Kidney tubule cell (primary cell): ENCODE measurements around the gene BBS2.
A peak's percentile ranks its signal among the peaks of the same experiment; 100 is the strongest.

ENCODE experiments used
- DNase-seq: peaks from one replicate; pipeline ENCODE4 v3.0.0-alpha.2; 2018; ENCODE audit warnings: low spot score

Gene BBS2

GRCh38 chr16:56478281-56479049 lies 41.4 kb downstream of the BBS2 start:
- DNase-seq, result no peak

- peak; percentile 83 for DNase-seq
Measured at GRCh38 chr16:56477096-56477878, 42.5 kb downstream of the BBS2 start.

- DNase-seq, result no peak
Measured at GRCh38 chr16:56475201-56475600, 44.6 kb downstream of the BBS2 start.

- DNase-seq, result no peak
Measured at GRCh38 chr16:56470666-56471065, 49.2 kb downstream of the BBS2 start.

GRCh38 chr16:56470232-56470631 lies 49.6 kb downstream of the BBS2 start:
- no peak for DNase-seq

- no peak for DNase-seq
Measured at GRCh38 chr16:56469748-56470147, 50.1 kb downstream of the BBS2 start.

GRCh38 chr16:56468800-56469199 lies 51.0 kb downstream of the BBS2 start:
- no peak for DNase-seq

GRCh38 chr16:56466344-56466743 lies 53.5 kb downstream of the BBS2 start:
- no peak for DNase-seq

- DNase-seq, result no peak
Measured at GRCh38 chr16:56463153-56463552, 56.7 kb downstream of the BBS2 start.

GRCh38 chr16:56462064-56462796 lies 57.6 kb downstream of the BBS2 start:
- no peak for DNase-seq

- DNase-seq, result no peak
Measured at GRCh38 chr16:56460101-56460500, 59.7 kb downstream of the BBS2 start.

- DNase-seq, result no peak
Measured at GRCh38 chr16:56457927-56458470, 61.8 kb downstream of the BBS2 start.

- DNase-seq, result peak; percentile 68
Measured at GRCh38 chr16:56451753-56452689, 67.8 kb downstream of the BBS2 start.

GRCh38 chr16:56450986-56451752 lies 68.7 kb downstream of the BBS2 start, which contains the start of the genes NUDT21 and OGFOD1:
Gene NUDT21, minus strand, starts transcription at chr16:56451332. Its CDS starts 130 bp downstream, at chr16:56451202.
Gene OGFOD1, plus strand, starts transcription at chr16:56451554. Its CDS starts 59 bp downstream, at chr16:56451613.
- DNase-seq, result peak; percentile 98

GRCh38 chr16:56450275-56450985 lies 69.4 kb downstream of the BBS2 start:
- DNase-seq, result no peak

GRCh38 chr16:56448005-56448404 lies 71.8 kb downstream of the BBS2 start:
- no peak for DNase-seq

- DNase-seq, result no peak
Measured at GRCh38 chr16:56447286-56447685, 72.5 kb downstream of the BBS2 start.

- DNase-seq, result no peak
Measured at GRCh38 chr16:56438038-56438437, 81.8 kb downstream of the BBS2 start.

GRCh38 chr16:56436258-56436657 lies 83.6 kb downstream of the BBS2 start:
- DNase-seq, result no peak
